ENCODE measurements around the gene MAGEC2. TPM values are rescaled to one million over a fixed set of nuclear protein-coding genes. Genes with fewer than 3 reads are reported as not detected.

The MAGEC2 gene
- total RNA-seq, 2 experiments from 2014 or later, result not detected

DNA sequence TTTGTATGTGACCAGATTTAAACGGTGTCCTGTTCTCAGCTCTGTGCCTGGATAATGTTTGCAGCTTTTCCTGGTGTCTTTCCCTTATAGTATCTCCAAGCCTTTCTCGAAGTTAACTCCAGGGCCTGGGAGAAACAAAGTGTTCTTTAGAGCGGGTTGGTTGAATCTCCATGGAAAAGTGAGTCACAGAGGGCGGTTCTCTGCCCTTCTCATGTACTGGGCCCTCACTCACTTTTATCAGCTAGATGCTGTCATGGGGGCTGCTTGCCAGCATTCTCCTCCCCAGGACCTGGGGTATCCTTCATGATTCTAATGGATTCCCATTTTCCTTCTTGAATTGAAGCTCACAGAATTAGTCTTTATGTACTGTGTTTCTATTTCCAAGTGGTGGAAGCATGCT, 46.1 kb upstream of the MAGEC2 start:
- no peaks in the 10 kb centered on the region for H3K36me3 ChIP-seq (ENCODE audit: insufficient read depth, low read length)
- ChIA-PET CTCF (ENCODE audit: unreplicated experiment) (no interaction called here), POLR2A (no interaction called here)
- no peaks in the 10 kb centered on the region for H3K9me2 ChIP-seq (ENCODE audit: insufficient read depth, low read length)
- H3K27ac ChIP-seq (ENCODE audit: low read depth, low read length, poor library complexity, severe bottlenecking), result no peak overlapping the region
- H3K4me2 ChIP-seq (ENCODE audit: low read length), result no peak overlapping the region
- TF ChIP-seq EZH2phosphoT487 (IDR thresholded peaks at IDR 0.05; ENCODE audit: borderline replicate concordance, low read depth, low read length) (no peak), CTCF (conservative IDR thresholded peaks at IDR 0.05; ENCODE audit: low read length) (no peak)
- DNase-seq (ENCODE audit: low spot score), result no peak
- no peaks in the 10 kb centered on the region for H3K4me1 ChIP-seq (ENCODE audit: insufficient read depth, low read length, poor library complexity, severe bottlenecking)
- H3K79me2 ChIP-seq (ENCODE audit: insufficient read depth, low read depth, low read length), result no peaks in the 10 kb centered on the region
- H3K4me3 ChIP-seq (ENCODE audit: low read depth, low read length, poor library complexity, severe bottlenecking), result no peak overlapping the region
- H4K20me1 ChIP-seq (ENCODE audit: insufficient read depth, low read length), result no peaks in the 10 kb centered on the region
- intact Hi-C loops (cut with micrococcal nuclease; ENCODE audit: unreplicated experiment), result no loop called here
- no peaks in the 10 kb centered on the region for H3K9me3 ChIP-seq (ENCODE audit: low read length)
- H2AFZ ChIP-seq (ENCODE audit: low read length), result no peak overlapping the region
- BruUV-seq (replicated peaks), result no TSS peak

DNA sequence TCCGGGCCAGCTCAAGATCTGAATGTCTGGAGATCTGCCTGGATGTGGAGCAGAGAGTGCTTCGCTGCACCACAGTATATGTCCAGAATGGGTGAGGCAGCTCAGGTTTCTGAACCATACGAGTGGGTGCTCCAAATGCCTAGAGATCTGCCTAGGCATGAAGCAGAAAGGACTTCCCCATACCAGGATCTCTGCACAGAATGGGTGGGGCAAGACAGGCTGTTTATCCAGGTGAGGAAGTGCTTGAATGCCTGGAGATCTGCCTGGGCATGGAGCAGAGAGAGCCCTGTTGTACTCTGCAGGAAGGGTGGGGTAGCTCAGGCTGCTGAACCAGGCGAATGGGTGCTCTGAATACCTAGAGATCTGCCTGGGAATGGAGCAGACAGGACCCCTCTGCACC, 45.4 kb upstream of the MAGEC2 start:
- intact Hi-C loops (cut with micrococcal nuclease; ENCODE audit: unreplicated experiment), result no loop called here
- H3K36me3 ChIP-seq (ENCODE audit: insufficient read depth, low read length), result no peaks in the 10 kb centered on the region
- H3K4me1 ChIP-seq (ENCODE audit: insufficient read depth, low read length, poor library complexity, severe bottlenecking), result no peaks in the 10 kb centered on the region
- no TSS peak for BruUV-seq (replicated peaks)
- TF ChIP-seq CTCF (conservative IDR thresholded peaks at IDR 0.05; ENCODE audit: low read length) (no peak), EZH2phosphoT487 (IDR thresholded peaks at IDR 0.05; ENCODE audit: borderline replicate concordance, low read depth, low read length) (no peak)
- no peaks in the 10 kb centered on the region for H3K9me3 ChIP-seq (ENCODE audit: low read length)
- ChIA-PET POLR2A (no interaction called here), CTCF (ENCODE audit: unreplicated experiment) (no interaction called here)
- H4K20me1 ChIP-seq (ENCODE audit: insufficient read depth, low read length), result no peaks in the 10 kb centered on the region
- H3K79me2 ChIP-seq (ENCODE audit: insufficient read depth, low read depth, low read length), result no peaks in the 10 kb centered on the region
- no peak overlapping the region for H3K4me2 ChIP-seq (ENCODE audit: low read length)
- no peak overlapping the region for H3K27ac ChIP-seq (ENCODE audit: low read depth, low read length, poor library complexity, severe bottlenecking)
- H3K4me3 ChIP-seq (ENCODE audit: low read depth, low read length, poor library complexity, severe bottlenecking), result no peak overlapping the region
- H2AFZ ChIP-seq (ENCODE audit: low read length), result no peak overlapping the region
- no peaks in the 10 kb centered on the region for H3K9me2 ChIP-seq (ENCODE audit: insufficient read depth, low read length)
- DNase-seq (ENCODE audit: low spot score), result no peak

DNA sequence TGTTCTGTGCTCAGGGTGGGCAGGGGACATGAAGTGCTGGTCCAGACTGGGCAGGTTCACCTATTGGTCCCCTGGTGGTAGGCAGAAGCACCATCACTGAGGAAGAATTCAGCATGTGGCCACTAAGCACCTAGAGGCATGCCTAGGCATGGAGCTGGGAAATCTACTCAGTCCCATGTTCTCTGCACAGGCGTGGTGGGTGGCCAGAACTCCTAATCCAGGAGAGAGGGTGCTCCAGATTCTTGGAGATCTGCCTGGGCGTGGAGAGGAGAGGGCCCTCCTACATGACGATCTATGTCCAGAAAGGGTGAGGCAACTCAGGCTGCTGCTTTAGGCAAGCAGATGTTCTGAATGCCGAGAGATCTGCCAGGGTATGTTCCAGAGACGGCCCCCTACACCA, 44.6 kb upstream of the MAGEC2 start:
- Histone ChIP-seq H3K4me1 (ENCODE audit: insufficient read depth, low read length, poor library complexity, severe bottlenecking) (no peaks in the 10 kb centered on the region), H4K20me1 (ENCODE audit: insufficient read depth, low read length) (no peaks in the 10 kb centered on the region), H3K4me2 (ENCODE audit: low read length) (no peak overlapping the region), H3K9me3 (ENCODE audit: low read length) (no peaks in the 10 kb centered on the region), H3K36me3 (ENCODE audit: insufficient read depth, low read length) (no peaks in the 10 kb centered on the region), H2AFZ (ENCODE audit: low read length) (no peak overlapping the region), H3K4me3 (ENCODE audit: low read depth, low read length, poor library complexity, severe bottlenecking) (no peak overlapping the region), H3K9me2 (ENCODE audit: insufficient read depth, low read length) (no peaks in the 10 kb centered on the region), H3K27ac (ENCODE audit: low read depth, low read length, poor library complexity, severe bottlenecking) (no peak overlapping the region), H3K79me2 (ENCODE audit: insufficient read depth, low read depth, low read length) (no peaks in the 10 kb centered on the region)
- BruUV-seq (replicated peaks), result no TSS peak
- intact Hi-C loops (cut with micrococcal nuclease; ENCODE audit: unreplicated experiment), result no loop called here
- POLR2A ChIA-PET, result no interaction called here
- CTCF ChIA-PET (ENCODE audit: unreplicated experiment), result no interaction called here
- no peak for DNase-seq (ENCODE audit: low spot score)
- no peak for TF ChIP-seq CTCF (conservative IDR thresholded peaks at IDR 0.05; ENCODE audit: low read length)
- no peak for TF ChIP-seq EZH2phosphoT487 (IDR thresholded peaks at IDR 0.05; ENCODE audit: borderline replicate concordance, low read depth, low read length)
